ENCODE measurements around the gene RABEP2.
"Not testable (repeated sequence)": the region's sequence is repeated elsewhere in the genome, so short reads cannot be mapped to it uniquely, and the experiment has no call there.

- TF ChIP-seq CTCF, EP300, POLR2A (IDR thresholded peaks at IDR 0.05): not testable (repeated sequence)
These were observed 34.7 kb downstream of the RABEP2 start for GRCh38 chr16:28890355-28890754.

Data from gastroesophageal sphincter (tissue), 3 donors.